Measurements from ENCODE around the gene EBLN1. TPM values are rescaled to one million over a fixed set of nuclear protein-coding genes. Genes with fewer than 3 reads are reported as not detected.
A peak's percentile ranks its signal among the peaks of the same experiment; 100 is the strongest.

The EBLN1 gene
- total RNA-seq = not detected
- 0 reads per million in 2 donors for total RNA-seq

DNA sequence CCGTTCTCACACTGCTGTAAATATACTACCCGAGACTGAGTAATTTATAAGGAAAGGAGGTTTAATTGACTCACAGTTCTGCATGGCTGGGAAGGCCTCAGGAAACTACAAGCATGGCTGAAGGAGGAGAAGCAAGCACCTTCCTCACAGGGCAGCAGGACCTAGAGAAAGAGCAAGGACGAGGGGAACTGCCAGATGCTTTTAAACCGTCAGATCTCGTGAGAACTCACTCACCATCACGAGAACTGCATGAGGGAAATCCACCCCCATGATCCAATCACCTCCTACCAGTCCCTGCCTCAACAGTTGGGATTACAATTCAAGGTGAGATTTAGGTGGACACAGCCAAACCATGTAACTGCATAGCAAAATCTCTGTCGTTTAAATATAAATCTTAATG lies at the start of gene EBLN1:
Gene EBLN1 (minus strand): TSS at position 174 of the 400 bp plus-strand sequence. CDS start 8,032 bp downstream, outside the sequence.
- H3K36me3 Mint-ChIP-seq (ENCODE audit: low read depth) = no peaks in the 10 kb centered on the region
- H3K27ac Mint-ChIP-seq = no peak within 1 kb of the TSS
- H3K9me3 ChIP-seq (ENCODE audit: control insufficient read depth, low read length, poor library complexity, severe bottlenecking) = no peaks in the 10 kb centered on the region
- H3K4me1 Mint-ChIP-seq = no peaks in the 10 kb centered on the region
- peaks cover 32% of the 10 kb centered on the region for H3K27me3 Mint-ChIP-seq
- DNase-seq = no peak
- H3K4me3 Mint-ChIP-seq = no peak within 1 kb of the TSS
- no peak for ATAC-seq

DNA sequence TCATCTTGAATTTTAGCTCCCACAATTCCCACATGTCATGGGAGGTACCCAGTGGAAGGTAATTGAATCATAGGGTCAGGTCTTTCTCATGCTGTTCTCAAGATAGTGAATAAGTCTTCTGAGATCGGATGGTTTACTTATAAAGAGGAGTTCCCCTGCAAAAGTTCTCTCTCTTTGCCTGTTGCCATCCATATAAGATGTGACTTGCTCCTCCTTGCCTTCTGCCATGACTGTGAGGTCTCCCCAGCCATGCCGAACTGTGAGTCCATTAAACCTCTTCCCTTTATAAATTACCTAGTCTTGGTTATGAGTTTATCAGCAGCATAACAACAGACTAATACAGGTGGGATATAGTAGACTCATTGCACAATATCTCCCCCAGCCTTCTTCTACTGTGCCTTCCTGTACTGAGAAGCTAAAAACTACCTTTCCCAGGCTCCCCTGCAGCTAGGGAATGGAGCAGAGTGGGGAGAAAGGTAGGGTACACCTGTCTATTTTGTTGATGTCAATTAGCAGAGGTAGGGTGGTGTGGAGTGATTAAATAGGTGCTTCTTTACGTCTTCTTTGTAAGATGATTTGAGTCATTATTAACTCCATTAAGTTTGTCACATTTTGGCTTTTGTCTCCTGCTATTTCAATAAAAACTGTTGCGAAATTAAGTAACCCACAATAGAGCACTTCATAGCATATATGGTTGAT lies 48.2 kb upstream of the EBLN1 start:
- H3K27me3 Mint-ChIP-seq = peaks cover 39% of the 10 kb centered on the region
- ATAC-seq = no peak
- no peaks in the 10 kb centered on the region for H3K9me3 ChIP-seq (ENCODE audit: control insufficient read depth, low read length, poor library complexity, severe bottlenecking)
- H3K27ac Mint-ChIP-seq = no peak overlapping the region
- H3K36me3 Mint-ChIP-seq (ENCODE audit: low read depth) = no peaks in the 10 kb centered on the region
- H3K4me3 Mint-ChIP-seq = no peak overlapping the region
- H3K4me1 Mint-ChIP-seq = peaks cover 4% of the 10 kb centered on the region
- no peak for DNase-seq

DNA sequence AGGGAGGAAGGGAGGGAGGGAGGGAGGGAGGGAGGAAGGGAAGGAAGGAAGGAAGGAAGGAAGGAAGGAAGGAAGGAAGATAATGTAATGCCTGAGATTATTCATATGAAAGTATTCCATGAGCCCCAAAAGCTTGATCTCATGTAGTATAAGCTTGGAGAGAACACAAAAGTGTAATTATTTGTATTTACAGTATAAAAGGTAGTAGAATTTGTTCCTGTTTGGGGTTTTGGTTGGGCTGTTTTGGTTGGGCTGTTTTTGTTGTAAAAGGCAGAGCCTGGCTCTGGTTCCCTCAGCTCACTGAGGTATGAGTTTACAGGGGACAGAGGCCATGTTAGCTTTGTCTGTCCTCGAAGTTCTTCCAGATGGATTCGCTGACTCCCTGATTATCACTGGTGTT lies 45.3 kb upstream of the EBLN1 start:
- Mint-ChIP-seq H3K27ac (no peak overlapping the region), H3K4me1 (peaks cover 11% of the 10 kb centered on the region), H3K27me3 (peaks cover 38% of the 10 kb centered on the region), H3K4me3 (no peak overlapping the region), H3K36me3 (ENCODE audit: low read depth) (peaks cover 3% of the 10 kb centered on the region)
- no peaks in the 10 kb centered on the region for H3K9me3 ChIP-seq (ENCODE audit: control insufficient read depth, low read length, poor library complexity, severe bottlenecking)
- DNase-seq = no peak
- no peak for ATAC-seq

DNA sequence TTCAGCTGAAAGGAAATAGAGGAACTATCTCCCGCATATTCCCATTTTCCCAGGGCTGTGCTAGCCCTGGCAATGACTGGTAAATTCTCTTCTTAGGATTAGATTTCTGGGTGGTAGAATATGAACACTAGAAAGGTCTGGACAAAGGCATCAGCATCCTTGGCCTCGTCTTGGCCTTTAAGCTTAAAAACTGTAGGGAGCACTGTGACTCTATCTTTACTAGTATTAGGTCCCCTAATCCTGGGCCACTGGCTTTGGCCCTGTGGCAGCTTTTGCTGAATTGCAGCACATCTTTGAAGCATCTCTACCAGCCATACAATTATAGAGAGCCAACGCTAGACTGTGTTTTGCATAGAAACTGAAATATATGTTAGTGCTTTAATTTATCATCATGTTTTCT lies 41.5 kb upstream of the EBLN1 start:
- no peak for DNase-seq
- ATAC-seq = peak; percentile 61
- Mint-ChIP-seq H3K27ac (no peak overlapping the region), H3K4me3 (no peak overlapping the region), H3K4me1 (peaks cover 12% of the 10 kb centered on the region), H3K27me3 (peaks cover 10% of the 10 kb centered on the region), H3K36me3 (ENCODE audit: low read depth) (peaks cover 3% of the 10 kb centered on the region)
- H3K9me3 ChIP-seq (ENCODE audit: control insufficient read depth, low read length, poor library complexity, severe bottlenecking) = no peaks in the 10 kb centered on the region

DNA sequence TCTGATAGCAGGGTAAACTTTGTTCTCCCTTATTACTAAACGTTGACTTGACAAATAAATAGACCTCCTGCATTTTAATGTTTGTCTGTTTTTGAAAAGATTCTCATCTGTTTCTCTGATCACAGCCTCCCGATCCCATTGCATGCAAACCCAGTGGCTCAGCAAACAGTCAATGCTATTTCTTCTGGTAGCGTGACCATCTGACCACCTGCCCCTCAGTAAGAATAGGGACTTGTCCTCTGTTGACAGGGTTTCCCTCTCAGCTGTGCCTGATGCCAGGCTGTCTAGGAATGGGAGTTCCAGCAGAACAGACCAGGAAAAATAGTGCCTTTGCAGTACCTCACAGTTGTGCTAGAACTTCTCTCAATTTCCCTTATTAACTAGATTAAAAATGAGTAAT lies 40.7 kb upstream of the EBLN1 start:
- no peak for ATAC-seq
- H3K4me1 Mint-ChIP-seq = peaks cover 9% of the 10 kb centered on the region
- H3K27ac Mint-ChIP-seq = peak overlapping the region; percentile 19
- peaks cover 10% of the 10 kb centered on the region for H3K27me3 Mint-ChIP-seq
- peaks cover 3% of the 10 kb centered on the region for H3K36me3 Mint-ChIP-seq (ENCODE audit: low read depth)
- no peaks in the 10 kb centered on the region for H3K9me3 ChIP-seq (ENCODE audit: control insufficient read depth, low read length, poor library complexity, severe bottlenecking)
- DNase-seq = no peak
- no peak overlapping the region for H3K4me3 Mint-ChIP-seq

DNA sequence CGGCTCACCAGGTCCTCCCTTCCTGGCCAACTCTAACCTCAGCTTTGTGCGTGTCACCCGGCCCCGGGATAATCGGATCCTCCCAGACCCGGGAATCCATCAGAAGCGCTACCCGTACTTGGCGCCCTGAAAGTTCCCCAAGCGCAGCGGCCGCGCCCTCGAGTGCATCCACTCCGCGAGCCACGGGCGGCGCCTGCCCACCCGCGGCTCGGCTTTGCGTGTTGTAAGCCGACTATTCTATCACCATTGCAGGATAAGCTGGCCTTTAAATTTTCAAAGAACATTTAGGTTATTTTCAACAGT lies 35.7 kb upstream of the EBLN1 start:
- Mint-ChIP-seq H3K27ac (peak overlapping the region; percentile 100), H3K4me3 (peak overlapping the region; percentile 92), H3K27me3 (no peaks in the 10 kb centered on the region), H3K36me3 (ENCODE audit: low read depth) (peaks cover 5% of the 10 kb centered on the region), H3K4me1 (peaks cover 11% of the 10 kb centered on the region)
- DNase-seq = peak; percentile 29 to 36 (median 34)
- peak; percentile 32 for ATAC-seq
- H3K9me3 ChIP-seq (ENCODE audit: control insufficient read depth, low read length, poor library complexity, severe bottlenecking) = no peaks in the 10 kb centered on the region

DNA sequence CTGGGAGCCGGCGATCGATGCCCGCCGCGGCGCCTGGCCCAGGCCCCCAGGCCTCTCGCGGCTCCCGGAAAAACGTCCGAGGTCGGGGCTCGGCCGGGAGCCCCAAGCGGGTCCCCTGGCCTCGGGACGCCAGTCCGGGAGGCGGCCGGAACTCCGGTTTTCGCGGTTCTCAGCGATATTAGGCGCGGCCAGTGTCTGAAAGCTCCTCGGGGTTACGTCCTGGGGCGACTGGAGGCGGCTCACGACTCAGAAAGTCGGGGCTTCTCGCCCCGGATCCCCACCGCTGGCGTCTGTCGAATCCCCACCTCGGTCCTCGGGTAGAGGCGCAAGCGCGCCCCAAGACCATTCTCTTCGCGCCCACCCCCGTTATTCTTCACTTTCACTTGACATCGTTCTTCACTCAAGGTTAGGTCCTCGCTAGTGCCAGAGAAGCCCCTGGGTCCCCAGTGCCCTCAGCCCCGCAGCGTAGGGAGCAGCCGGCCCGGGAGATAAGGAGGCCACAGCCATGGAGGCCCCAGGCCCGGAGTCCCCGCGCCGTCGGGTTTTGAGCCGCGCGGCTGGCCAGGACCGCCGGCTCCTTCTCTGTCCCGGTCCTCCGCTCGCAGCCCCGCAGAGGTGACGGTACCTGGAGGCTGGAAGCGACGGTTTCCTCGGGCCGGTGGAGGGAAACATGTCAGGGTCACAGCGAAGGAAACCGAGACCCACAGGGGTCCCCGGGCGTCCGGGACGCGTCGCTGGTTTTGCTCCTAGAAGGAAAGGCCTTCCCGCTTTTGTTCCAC lies 35.2 kb upstream of the EBLN1 start:
- Mint-ChIP-seq H3K4me3 (peak overlapping the region; percentile 100), H3K4me1 (peaks cover 11% of the 10 kb centered on the region), H3K36me3 (ENCODE audit: low read depth) (peaks cover 5% of the 10 kb centered on the region), H3K27ac (peak overlapping the region; percentile 100), H3K27me3 (no peaks in the 10 kb centered on the region)
- DNase-seq (peak; percentile 13 to 29 (median 18)), ATAC-seq (peak; percentile 28)
- H3K9me3 ChIP-seq (ENCODE audit: control insufficient read depth, low read length, poor library complexity, severe bottlenecking) = no peaks in the 10 kb centered on the region

DNA sequence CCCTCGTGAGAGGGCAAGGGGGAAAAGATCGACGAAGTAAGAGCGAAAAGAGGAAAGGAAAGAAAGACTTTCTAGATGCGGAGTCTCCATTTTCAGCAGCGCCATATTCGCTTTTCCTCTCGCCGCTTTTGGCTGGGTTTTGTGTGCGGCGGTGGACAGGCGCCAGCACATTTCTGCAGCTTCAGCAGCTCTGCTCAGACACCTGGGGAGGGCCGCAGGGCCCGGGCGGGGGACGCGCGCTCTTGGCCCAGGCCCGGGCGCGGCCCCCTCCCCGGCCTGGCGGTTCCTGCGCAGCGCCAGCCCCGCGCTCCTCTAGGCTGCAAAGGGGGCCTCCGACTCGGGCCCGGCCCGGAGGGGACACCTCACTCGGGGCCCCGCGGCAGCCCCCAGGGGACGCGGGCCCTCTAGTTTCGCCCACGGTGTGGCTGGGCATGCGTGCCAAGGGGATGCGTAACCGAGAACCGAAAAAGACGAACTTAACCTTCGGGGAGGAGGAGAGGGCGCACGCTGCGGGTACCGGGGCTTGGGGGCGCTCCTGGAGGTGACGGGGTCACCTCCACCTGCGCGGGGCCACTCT lies 34.5 kb upstream of the EBLN1 start:
- Mint-ChIP-seq H3K27me3 (no peaks in the 10 kb centered on the region), H3K27ac (peak overlapping the region; percentile 100), H3K4me3 (peak overlapping the region; percentile 100), H3K4me1 (peaks cover 15% of the 10 kb centered on the region), H3K36me3 (ENCODE audit: low read depth) (peaks cover 5% of the 10 kb centered on the region)
- ATAC-seq (peak; percentile 61), DNase-seq (peak; percentile 20 to 38 (median 29))
- no peaks in the 10 kb centered on the region for H3K9me3 ChIP-seq (ENCODE audit: control insufficient read depth, low read length, poor library complexity, severe bottlenecking)

DNA sequence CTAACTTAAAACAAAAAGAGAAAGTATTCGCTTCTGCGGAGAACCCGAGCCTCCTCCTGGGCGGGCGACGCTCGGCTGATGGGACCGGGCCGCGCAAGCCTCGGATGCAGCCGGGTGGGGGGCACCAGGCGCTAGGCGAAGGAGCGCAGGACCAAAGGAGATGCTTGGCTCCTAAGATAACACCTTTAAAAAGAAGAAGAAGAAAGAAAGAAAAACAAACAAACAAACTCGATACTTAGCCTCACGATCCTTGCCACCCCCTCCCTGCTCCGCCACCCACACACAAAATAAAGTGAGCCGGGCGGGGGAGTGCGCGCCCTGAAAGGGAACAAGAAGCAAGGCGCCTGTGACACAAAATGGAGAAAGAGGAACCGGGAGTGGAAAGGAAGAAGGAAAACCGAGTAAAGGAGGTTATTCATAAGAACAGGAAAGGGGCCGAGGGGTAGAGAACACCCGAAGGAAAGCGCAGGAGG lies 34.0 kb upstream of the EBLN1 start:
- peak; percentile 35 to 60 (median 49) for DNase-seq
- no peaks in the 10 kb centered on the region for H3K9me3 ChIP-seq (ENCODE audit: control insufficient read depth, low read length, poor library complexity, severe bottlenecking)
- Mint-ChIP-seq H3K4me1 (peaks cover 16% of the 10 kb centered on the region), H3K27ac (peak overlapping the region; percentile 100), H3K36me3 (ENCODE audit: low read depth) (peaks cover 5% of the 10 kb centered on the region), H3K4me3 (peak overlapping the region; percentile 100), H3K27me3 (no peaks in the 10 kb centered on the region)
- ATAC-seq = peak; percentile 61

DNA sequence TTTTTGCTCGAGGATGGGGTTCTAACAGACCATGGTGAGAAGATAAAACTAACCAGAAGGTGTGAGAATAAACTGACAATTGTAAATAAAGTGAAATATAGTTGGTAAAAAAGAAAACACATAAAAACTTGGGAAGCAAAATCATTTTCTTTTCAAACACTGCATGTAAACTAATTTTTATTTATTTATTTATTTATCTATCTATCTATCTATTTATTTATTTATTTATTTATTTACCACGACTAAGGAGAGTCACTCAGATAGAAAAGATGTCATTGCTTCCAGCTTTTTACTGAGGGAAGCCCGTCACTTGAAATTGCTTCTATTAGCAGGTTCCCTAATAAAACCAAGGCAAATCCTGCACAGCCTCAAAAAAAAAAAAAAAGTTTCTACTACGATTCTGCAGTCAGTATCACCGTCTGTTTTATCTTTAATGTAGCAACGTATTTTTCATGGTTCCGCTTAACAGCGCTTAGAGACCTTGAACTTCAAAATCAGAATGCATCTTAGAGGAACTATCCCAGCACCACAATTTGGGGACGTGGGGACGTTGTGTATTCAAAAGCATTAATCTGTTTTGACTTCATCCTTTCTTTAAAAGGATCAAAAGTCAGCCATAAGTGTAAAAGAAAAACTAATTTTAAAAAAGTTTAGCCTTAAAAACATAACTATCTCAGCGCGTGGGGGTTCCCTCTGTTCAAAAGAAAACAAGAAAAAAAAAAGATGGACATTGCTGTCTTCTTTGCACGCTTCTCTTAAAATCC lies 33.3 kb upstream of the EBLN1 start:
- H3K36me3 Mint-ChIP-seq (ENCODE audit: low read depth) = peaks cover 5% of the 10 kb centered on the region
- peaks cover 20% of the 10 kb centered on the region for H3K4me1 Mint-ChIP-seq
- H3K27ac Mint-ChIP-seq = peak overlapping the region; percentile 100
- H3K27me3 Mint-ChIP-seq = no peaks in the 10 kb centered on the region
- H3K9me3 ChIP-seq (ENCODE audit: control insufficient read depth, low read length, poor library complexity, severe bottlenecking) = no peaks in the 10 kb centered on the region
- peak overlapping the region; percentile 100 for H3K4me3 Mint-ChIP-seq
- no peak for DNase-seq
- no peak for ATAC-seq

DNA sequence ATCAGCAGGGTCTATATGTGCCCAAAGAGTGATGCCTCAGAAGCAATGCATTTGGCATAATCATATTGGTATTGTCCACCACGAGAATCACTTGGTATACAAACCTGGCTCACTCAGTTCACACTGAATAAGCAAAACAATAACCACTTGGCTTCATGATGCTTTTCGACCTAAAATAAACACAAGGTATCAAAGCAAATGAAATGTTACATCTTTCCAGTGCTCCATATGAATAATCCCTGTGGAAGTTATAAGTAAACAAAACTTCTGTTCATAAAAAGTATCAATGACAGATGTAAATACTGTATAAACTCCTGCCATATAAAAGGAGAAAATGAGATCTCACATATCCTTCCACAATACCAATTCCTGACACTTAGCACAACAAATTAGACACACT lies 29.8 kb upstream of the EBLN1 start:
- peaks cover 20% of the 10 kb centered on the region for H3K4me1 Mint-ChIP-seq
- DNase-seq = no peak
- no peaks in the 10 kb centered on the region for H3K27me3 Mint-ChIP-seq
- ATAC-seq = no peak
- peak overlapping the region; percentile 4 for H3K4me3 Mint-ChIP-seq
- no peaks in the 10 kb centered on the region for H3K9me3 ChIP-seq (ENCODE audit: control insufficient read depth, low read length, poor library complexity, severe bottlenecking)
- H3K36me3 Mint-ChIP-seq (ENCODE audit: low read depth) = peaks cover 5% of the 10 kb centered on the region
- H3K27ac Mint-ChIP-seq = peak overlapping the region; percentile 84

DNA sequence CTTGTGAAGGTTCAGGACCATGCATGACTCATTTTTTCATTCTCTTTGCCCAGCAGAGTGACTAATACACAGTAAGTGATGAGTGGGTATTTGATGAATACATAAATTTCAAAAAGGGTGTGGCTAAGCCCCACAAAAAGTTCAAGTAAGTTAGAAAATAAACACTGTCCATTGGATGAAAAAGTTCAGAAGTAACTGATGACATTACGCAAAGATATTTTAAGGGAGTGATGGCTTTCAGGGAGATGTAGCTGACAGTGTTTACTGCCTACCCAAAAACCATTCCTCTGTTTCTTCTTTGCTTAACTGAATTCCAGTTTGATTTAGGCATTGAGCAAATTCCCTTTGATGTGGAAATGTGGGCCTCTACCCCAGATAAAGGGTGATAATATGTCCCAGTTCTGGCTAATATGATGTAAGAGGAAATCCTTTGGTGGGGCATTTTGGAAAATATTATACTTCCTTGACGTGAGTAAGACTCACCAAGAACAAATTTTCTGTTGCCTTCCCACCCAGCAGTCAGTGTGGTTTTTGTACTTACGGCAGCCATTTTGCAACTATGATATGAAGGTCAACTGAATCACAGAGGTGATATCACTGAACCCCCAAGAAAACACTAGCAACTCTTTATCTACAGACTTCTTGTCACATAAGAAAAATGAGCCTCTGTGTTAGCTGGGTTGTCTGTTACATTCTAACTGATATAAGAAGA lies 29.0 kb upstream of the EBLN1 start:
- Mint-ChIP-seq H3K4me3 (peak overlapping the region; percentile 4), H3K4me1 (peaks cover 17% of the 10 kb centered on the region), H3K36me3 (ENCODE audit: low read depth) (peaks cover 2% of the 10 kb centered on the region), H3K27me3 (no peaks in the 10 kb centered on the region), H3K27ac (peak overlapping the region; percentile 84)
- no peaks in the 10 kb centered on the region for H3K9me3 ChIP-seq (ENCODE audit: control insufficient read depth, low read length, poor library complexity, severe bottlenecking)
- DNase-seq (peak in 1 of 3 donors; percentile 29), ATAC-seq (peak; percentile 74)
